Measurements from ENCODE around the gene FBXL3.

The FBXL3 gene, protein sequence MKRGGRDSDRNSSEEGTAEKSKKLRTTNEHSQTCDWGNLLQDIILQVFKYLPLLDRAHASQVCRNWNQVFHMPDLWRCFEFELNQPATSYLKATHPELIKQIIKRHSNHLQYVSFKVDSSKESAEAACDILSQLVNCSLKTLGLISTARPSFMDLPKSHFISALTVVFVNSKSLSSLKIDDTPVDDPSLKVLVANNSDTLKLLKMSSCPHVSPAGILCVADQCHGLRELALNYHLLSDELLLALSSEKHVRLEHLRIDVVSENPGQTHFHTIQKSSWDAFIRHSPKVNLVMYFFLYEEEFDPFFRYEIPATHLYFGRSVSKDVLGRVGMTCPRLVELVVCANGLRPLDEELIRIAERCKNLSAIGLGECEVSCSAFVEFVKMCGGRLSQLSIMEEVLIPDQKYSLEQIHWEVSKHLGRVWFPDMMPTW

DNA sequence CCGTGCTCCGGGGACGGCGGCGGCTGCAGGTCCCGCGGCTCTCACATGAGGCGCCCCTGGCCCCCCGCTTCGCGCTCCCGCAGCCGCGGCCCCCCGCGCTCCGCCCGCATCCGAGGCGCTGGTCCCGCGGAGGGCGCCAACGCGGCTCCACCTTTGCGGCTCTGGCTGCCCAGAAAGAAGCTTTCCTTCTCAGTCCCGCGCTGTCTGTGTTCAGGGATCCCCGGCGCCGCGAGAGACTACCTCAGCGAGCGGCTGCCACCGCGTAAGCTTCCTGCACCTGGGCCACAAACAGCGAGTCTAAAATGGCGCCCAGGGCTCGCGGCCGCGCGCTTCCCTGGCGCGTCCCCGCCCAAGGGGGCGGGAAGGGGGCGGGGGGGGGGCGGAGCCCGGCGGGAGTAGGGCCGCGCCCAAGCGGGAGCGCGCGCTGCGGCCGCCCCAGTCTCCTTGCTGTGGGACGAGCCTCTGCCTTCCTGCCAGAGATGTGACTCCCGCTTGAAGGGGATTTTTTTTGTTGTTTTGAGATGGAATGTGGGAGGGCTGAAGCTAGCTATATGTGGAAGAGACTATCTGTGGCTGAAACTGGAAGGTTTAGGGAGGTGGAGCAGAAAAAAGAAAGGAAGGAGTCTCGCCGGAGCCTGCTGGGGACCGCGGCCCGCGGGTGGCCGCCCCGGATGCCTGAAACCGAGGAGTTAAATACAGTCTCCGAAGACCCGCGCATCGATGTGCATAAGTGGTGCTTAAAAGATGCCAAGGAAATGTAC is at the start of gene FBXL3:
FBXL3 (minus strand) TSS at position 299 of the 761 bp plus-strand sequence. CDS start 5,299 bp downstream, outside the sequence.
- Mint-ChIP-seq H3K27ac (peak within 1 kb of the TSS; percentile 98), H3K27me3 (ENCODE audit: low read depth) (peaks cover 4% of the 10 kb centered on the region), H3K36me3 (ENCODE audit: low read depth) (peaks cover 28% of the 10 kb centered on the region), H3K9me3 (peaks cover 3% of the 10 kb centered on the region), H3K4me1 (ENCODE audit: low read depth) (peaks cover 41% of the 10 kb centered on the region), H3K4me3 (peak within 1 kb of the TSS; percentile 100)
- peak; percentile 84 for DNase-seq (ENCODE audit: low spot score)

DNA sequence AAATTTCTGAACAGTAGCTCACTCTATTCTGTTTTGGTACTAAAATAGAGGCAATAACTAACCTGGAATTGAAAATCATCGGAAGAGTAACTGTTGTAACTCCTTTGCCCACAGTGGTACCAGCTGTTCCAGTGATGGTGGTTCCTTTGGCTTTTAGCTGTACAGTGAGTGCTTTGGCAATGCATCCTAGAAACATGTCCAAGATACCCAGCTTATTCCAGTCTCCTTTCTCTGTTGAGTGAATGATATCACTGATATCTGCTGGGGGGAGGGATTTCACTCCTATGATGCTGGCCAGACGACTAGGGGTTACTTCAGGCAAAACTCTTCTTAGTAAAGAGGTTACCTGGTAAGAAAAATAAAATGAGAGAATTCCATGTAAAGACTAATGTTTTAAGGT is 40.6 kb upstream of the FBXL3 start:
- H3K4me3 Mint-ChIP-seq = no peak overlapping the region
- H3K27me3 Mint-ChIP-seq (ENCODE audit: low read depth) = no peaks in the 10 kb centered on the region
- peaks cover 2% of the 10 kb centered on the region for H3K4me1 Mint-ChIP-seq (ENCODE audit: low read depth)

DNA sequence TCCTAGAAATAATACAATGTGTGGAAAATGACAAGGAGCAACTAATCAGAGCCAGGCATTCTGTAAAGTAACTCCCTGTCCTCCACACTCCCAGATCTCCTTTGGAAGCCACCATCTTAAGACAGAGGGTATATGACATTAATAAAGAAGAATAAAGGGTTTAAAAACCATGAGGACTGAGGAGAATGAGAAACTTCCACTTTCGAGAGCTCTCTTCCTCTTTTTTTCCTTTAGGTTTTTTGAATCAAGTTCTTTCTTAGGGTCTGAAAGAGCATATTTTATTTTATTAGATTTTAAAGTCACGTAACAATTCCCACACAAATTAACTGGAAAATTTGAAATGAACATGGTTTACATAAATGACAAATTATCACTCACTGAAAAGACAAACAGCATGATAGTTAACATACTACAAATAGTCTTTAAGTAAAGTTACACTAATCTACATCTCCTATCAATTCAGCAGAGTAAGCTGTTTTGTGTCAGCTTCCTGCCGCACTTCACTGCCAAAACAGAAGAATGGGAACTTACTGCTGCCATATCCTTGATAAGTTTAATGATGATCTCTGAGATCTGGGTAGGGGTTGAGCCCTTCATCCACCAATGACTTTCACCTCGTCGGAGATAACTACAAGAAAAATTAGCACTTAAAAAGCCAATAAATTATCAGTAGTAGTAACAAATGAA is 38.6 kb upstream of the FBXL3 start:
- Mint-ChIP-seq H3K27me3 (ENCODE audit: low read depth) (no peaks in the 10 kb centered on the region), H3K4me3 (no peak overlapping the region), H3K9me3 (no peaks in the 10 kb centered on the region), H3K27ac (no peak overlapping the region), H3K4me1 (ENCODE audit: low read depth) (peaks cover 2% of the 10 kb centered on the region), H3K36me3 (ENCODE audit: low read depth) (peaks cover 44% of the 10 kb centered on the region)
- DNase-seq (ENCODE audit: low spot score) = no peak

More for the DNA sequence above, 40.6 kb upstream of the FBXL3 start:
- Mint-ChIP-seq H3K9me3 (no peaks in the 10 kb centered on the region), H3K27ac (no peak overlapping the region), H3K36me3 (ENCODE audit: low read depth) (peaks cover 36% of the 10 kb centered on the region)
- DNase-seq (ENCODE audit: low spot score) = no peak

DNA sequence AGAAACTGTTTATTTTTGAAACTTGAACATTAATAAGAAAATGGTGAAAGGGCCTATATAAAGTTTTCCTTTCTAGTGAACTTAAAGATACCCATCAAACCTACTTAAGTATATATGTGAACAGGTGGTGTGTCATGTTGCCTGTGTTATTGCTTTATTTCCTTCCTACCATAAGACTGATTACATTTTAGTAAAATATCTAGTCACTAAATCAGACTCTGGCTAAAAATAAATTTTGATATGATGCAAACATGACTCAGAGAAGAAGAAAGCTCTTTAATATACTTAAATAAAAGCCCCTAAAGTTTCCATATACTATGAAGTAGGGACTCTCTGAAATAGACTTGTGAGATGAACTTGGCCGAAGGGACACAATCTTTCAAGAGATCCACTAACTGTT is 35.1 kb upstream of the FBXL3 start:
- no peak for DNase-seq (ENCODE audit: low spot score)
- no peak overlapping the region for H3K27ac Mint-ChIP-seq
- peaks cover 2% of the 10 kb centered on the region for H3K4me1 Mint-ChIP-seq (ENCODE audit: low read depth)
- no peak overlapping the region for H3K4me3 Mint-ChIP-seq
- no peaks in the 10 kb centered on the region for H3K9me3 Mint-ChIP-seq
- H3K27me3 Mint-ChIP-seq (ENCODE audit: low read depth) = no peaks in the 10 kb centered on the region
- H3K36me3 Mint-ChIP-seq (ENCODE audit: low read depth) = peaks cover 32% of the 10 kb centered on the region

DNA sequence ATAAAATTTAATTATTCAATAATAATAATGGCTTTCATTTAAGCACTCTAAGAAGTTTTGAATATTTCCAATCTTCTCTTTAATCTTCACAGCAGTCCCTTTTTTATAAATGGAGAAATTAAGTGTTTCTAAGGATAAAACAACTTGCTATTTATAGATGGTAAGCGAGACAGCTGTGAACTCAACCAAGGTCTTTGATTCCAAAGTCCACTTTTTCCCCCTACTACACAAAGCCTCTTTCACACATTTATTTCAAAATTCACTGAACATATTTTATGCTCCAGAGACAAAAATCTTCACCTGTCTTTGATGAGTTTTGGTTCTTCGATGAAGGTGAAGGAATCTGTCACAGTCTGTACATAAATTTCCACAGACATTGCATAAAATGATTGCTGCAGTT is 34.4 kb upstream of the FBXL3 start:
- Mint-ChIP-seq H3K27me3 (ENCODE audit: low read depth) (no peaks in the 10 kb centered on the region), H3K4me3 (no peak overlapping the region), H3K36me3 (ENCODE audit: low read depth) (peaks cover 36% of the 10 kb centered on the region), H3K4me1 (ENCODE audit: low read depth) (peaks cover 2% of the 10 kb centered on the region), H3K27ac (no peak overlapping the region), H3K9me3 (no peaks in the 10 kb centered on the region)
- DNase-seq (ENCODE audit: low spot score) = no peak

DNA sequence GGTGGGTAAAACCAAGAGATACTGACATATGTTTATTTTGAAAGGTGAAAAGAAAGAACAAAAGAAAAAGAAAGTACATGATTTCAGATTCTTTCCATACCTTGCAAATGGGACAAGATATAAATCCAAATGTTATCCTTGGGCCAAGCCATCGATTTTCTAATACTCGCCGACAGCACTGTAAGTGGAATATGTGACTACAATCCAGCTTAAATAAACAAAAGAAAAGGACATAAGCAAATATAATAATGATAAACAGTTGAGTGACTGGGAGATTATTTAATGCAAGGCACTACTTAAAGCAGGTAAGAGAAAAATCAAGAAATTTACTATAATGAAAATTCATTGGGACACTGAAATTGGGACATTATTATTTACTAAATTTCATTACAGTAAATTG is 29.9 kb upstream of the FBXL3 start:
- peak overlapping the region; percentile 41 for H3K27ac Mint-ChIP-seq
- H3K4me3 Mint-ChIP-seq = no peak overlapping the region
- H3K4me1 Mint-ChIP-seq (ENCODE audit: low read depth) = no peaks in the 10 kb centered on the region
- H3K27me3 Mint-ChIP-seq (ENCODE audit: low read depth) = no peaks in the 10 kb centered on the region
- no peaks in the 10 kb centered on the region for H3K9me3 Mint-ChIP-seq
- H3K36me3 Mint-ChIP-seq (ENCODE audit: low read depth) = peaks cover 38% of the 10 kb centered on the region
- no peak for DNase-seq (ENCODE audit: low spot score)

DNA sequence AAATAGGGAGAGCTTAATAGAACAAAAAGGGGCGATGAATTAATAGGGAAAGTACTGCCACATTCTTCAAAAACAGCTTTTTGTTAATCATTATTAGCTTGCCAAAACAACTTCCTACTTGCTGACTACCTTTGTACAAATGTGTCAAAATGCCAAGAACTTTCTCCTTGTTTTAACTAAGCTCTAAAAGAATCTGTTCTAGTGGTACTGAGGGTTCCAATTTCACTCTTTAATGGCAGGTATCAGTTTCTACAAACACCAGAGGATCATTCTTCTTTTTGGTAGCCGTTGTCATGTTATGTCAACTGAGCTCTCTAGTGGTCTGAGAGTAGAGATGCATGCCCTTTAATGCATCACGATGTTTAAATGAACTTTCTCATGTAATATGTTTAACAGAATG is 29.4 kb upstream of the FBXL3 start:
- Mint-ChIP-seq H3K4me3 (no peak overlapping the region), H3K4me1 (ENCODE audit: low read depth) (no peaks in the 10 kb centered on the region), H3K36me3 (ENCODE audit: low read depth) (peaks cover 37% of the 10 kb centered on the region), H3K27ac (no peak overlapping the region), H3K27me3 (ENCODE audit: low read depth) (no peaks in the 10 kb centered on the region), H3K9me3 (no peaks in the 10 kb centered on the region)
- DNase-seq (ENCODE audit: low spot score) = no peak

DNA sequence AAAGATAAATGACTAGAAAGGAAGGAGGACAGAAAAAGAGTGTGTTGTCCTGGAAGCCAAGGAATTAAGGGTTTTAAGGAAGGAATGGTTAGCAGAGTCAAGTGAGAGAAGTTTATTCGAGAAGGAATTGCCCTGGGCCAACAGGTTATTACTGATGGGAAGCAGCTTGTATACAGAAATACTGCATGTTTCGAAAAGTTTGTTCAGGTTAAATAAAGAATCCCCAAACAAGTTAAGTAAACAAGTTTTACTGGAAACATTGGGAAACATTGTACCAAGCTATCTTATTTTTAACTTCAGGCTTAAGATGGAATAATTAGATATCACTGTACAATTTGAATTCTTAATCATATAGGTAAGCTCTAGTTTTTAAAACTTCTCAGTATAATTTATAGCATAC is 28.2 kb upstream of the FBXL3 start:
- H3K4me3 Mint-ChIP-seq = no peak overlapping the region
- peaks cover 43% of the 10 kb centered on the region for H3K36me3 Mint-ChIP-seq (ENCODE audit: low read depth)
- H3K27ac Mint-ChIP-seq = no peak overlapping the region

DNA sequence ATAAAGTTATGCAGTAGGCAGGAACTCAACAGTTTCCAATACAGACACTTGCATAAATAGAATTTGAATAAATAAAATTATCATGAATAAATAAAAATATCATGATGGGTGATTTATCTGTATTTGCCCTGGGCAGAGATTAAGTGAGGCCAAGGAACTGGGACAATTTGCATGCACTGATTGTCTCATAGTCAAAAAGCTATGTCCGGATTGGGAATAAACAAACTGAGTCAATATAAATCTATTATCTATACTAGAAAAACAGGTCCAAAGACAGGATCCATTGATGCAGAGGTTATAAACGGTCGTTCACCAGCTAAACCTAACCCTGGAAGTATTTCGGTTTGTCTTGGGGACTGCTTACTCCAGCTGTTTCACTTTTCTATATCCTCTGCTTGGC is 26.2 kb upstream of the FBXL3 start:
- H3K4me1 Mint-ChIP-seq (ENCODE audit: low read depth) = no peaks in the 10 kb centered on the region
- DNase-seq (ENCODE audit: low spot score) = no peak
- no peak overlapping the region for H3K4me3 Mint-ChIP-seq
- H3K9me3 Mint-ChIP-seq = no peaks in the 10 kb centered on the region
- H3K36me3 Mint-ChIP-seq (ENCODE audit: low read depth) = peaks cover 55% of the 10 kb centered on the region
- no peak overlapping the region for H3K27ac Mint-ChIP-seq
- H3K27me3 Mint-ChIP-seq (ENCODE audit: low read depth) = no peaks in the 10 kb centered on the region

More for the DNA sequence above, 28.2 kb upstream of the FBXL3 start:
- H3K9me3 Mint-ChIP-seq = no peaks in the 10 kb centered on the region
- H3K27me3 Mint-ChIP-seq (ENCODE audit: low read depth) = no peaks in the 10 kb centered on the region
- DNase-seq (ENCODE audit: low spot score) = no peak
- H3K4me1 Mint-ChIP-seq (ENCODE audit: low read depth) = no peaks in the 10 kb centered on the region

DNA sequence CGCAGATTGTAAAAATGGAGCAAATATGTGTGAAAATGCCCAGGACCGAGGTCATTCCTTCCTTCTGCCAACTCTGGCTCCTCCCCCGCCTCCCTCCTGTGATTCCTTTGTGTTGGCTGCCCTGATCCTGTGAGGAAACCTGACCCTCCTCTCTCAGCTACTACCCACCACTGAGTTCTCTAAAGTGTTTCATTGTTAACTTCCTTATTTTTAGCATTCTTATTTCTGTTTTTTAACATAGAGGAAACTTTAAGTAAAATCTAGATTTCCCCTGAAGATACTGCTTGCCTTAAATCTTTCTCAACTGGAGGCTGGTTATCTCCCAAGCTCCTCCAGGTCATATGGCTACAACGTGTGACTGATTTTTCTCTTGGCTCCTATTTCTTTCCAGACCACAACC is 21.7 kb upstream of the FBXL3 start:
- H3K27me3 Mint-ChIP-seq (ENCODE audit: low read depth) = no peaks in the 10 kb centered on the region
- H3K9me3 Mint-ChIP-seq = no peaks in the 10 kb centered on the region
- H3K4me3 Mint-ChIP-seq = no peak overlapping the region
- H3K27ac Mint-ChIP-seq = no peak overlapping the region
- H3K36me3 Mint-ChIP-seq (ENCODE audit: low read depth) = peaks cover 54% of the 10 kb centered on the region
- no peak for DNase-seq (ENCODE audit: low spot score)
- H3K4me1 Mint-ChIP-seq (ENCODE audit: low read depth) = no peaks in the 10 kb centered on the region

DNA sequence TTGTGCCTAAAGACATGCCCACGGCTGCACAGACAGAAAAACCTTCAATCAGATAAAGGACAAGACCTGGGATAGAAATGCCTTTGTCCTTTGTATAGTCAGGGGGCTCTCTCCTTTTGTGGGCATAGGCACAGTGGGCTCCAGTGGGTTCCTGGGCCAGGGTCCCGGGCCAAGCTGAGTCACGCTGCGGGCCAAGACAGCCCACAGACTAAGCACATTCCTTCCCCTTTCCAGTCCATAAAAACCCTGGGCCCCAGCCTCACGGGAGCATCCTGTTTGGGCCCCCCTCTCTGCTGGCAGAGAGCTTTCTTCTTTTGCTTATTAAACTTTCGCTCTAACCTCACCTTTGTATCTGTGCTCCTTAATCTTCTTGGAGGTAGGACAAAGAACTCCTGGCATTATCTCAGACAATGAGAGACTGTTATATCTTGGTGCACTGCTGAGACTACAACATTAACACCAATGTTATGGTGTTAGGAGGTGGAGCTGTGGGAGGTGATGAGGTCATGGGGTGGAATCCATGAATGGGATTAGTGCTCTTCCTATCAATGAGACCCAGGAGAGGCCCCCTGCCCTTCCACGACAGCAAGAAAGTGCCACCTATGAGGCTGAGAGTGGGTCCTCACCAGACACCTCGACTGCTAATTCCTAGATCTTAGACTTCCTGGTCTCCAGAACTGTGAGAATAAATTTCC is 20.8 kb upstream of the FBXL3 start:
- no peaks in the 10 kb centered on the region for H3K4me1 Mint-ChIP-seq (ENCODE audit: low read depth)
- peaks cover 53% of the 10 kb centered on the region for H3K36me3 Mint-ChIP-seq (ENCODE audit: low read depth)
- DNase-seq (ENCODE audit: low spot score) = no peak
- H3K27ac Mint-ChIP-seq = no peak overlapping the region
- no peaks in the 10 kb centered on the region for H3K9me3 Mint-ChIP-seq
- no peak overlapping the region for H3K4me3 Mint-ChIP-seq
- H3K27me3 Mint-ChIP-seq (ENCODE audit: low read depth) = no peaks in the 10 kb centered on the region

DNA sequence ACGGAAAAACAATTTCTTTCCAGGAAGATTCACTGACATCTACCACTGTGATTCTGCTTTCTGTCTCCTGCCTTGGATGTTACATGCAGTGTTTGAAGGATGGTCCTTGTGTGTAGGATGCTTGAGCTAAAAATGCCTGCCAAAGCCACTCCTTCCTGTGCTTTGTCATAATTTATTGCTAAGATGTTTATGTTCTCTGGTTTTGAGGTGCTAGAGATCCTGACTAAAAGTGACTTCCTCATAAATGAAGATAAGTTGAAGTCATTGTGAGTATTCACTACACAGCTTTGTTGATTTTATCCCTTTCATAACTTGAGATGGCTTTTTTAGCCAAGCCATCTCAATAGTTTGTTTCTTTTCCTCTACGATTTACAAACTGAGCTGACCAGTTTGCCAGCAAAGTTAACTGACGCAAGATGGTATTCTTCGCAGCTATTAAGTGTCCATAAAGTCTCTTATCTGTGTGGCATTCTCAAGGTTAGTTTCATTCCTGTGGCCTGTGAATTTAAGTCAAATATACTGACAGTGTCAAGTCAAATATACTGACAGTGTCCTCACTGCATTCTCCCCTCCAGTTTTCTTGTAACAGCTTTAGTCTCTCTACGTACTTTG is 15.7 kb upstream of the FBXL3 start:
- Mint-ChIP-seq H3K27me3 (ENCODE audit: low read depth) (no peaks in the 10 kb centered on the region), H3K36me3 (ENCODE audit: low read depth) (peaks cover 23% of the 10 kb centered on the region), H3K4me1 (ENCODE audit: low read depth) (no peaks in the 10 kb centered on the region), H3K9me3 (no peaks in the 10 kb centered on the region), H3K27ac (no peak overlapping the region), H3K4me3 (no peak overlapping the region)
- no peak for DNase-seq (ENCODE audit: low spot score)

DNA sequence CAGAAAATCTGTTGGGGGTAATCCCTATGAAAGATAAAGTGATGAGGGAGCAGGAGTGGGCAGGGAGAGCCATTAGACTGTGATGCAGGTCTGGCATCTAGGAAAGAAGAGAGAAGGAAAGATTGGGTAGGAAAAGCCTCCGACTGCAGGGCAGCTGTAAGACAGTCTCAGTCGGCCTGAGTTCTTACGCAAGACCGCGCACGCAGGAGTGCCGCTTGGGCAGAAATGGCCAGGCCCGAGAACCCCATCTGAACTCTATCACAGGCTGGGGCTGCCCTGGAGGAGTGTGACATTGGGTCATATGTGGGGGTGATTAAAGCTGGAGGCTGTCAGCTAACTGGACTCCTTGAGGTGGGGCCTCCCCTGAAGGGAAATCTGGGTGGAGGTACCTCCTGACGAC is 13.9 kb upstream of the FBXL3 start:
- Mint-ChIP-seq H3K4me3 (no peak overlapping the region), H3K36me3 (ENCODE audit: low read depth) (peaks cover 10% of the 10 kb centered on the region), H3K27me3 (ENCODE audit: low read depth) (no peaks in the 10 kb centered on the region), H3K9me3 (no peaks in the 10 kb centered on the region), H3K27ac (no peak overlapping the region), H3K4me1 (ENCODE audit: low read depth) (no peaks in the 10 kb centered on the region)
- DNase-seq (ENCODE audit: low spot score) = no peak

All from T-helper 2 cell treated with Interferon-gamma antibody and Interleukin-4, amounts not matched to agents 5 μg/mL and 100 μg/mL, for 36 hours (primary cell).